ENCODE results near the gene PLCB4.
A peak's percentile ranks its signal among the peaks of the same experiment; 100 is the strongest.

The PLCB4 gene

GRCh38 chr20:9453201-9453600 lies 384.3 kb downstream of the PLCB4 start:
- DNase-seq (ENCODE audit: low spot score), result no peak

GRCh38 chr20:9454791-9455190 lies 385.9 kb downstream of the PLCB4 start:
- no peak for DNase-seq (ENCODE audit: low spot score)

GRCh38 chr20:9457136-9457535 lies 388.2 kb downstream of the PLCB4 start:
- no peak for DNase-seq (ENCODE audit: low spot score)

DNA sequence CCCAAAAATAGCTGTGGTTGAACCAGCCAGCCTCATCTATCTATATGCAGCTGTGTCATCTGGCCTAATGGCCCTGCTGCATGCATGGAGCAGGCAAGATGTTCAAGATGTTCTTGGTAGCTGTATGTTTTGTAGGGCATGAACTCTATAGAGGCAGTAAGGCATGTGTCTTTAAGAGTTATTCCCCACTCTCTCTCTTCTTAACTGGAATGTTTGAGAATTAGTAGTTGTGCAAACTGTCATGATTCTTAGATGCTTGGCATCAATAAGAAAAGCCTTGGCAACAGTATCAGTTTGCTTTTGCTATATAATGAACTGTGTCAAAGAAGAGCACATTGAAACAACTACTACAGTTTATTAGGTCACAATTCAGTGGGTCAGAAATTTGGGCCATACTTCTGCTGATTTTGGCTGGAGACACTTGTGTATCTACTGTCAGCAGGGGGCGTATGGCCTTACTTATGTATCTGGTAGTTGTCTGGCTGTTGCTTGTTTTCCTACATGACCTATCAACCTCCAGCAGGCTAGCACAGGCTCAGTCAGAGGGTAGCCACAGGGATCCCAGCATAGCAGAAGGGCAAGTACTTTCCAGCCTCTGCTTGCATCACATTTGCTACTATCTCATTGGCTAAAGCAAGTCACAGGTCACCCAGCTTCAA lies 389.4 kb downstream of the PLCB4 start:
- no peak for DNase-seq (ENCODE audit: low spot score)

DNA sequence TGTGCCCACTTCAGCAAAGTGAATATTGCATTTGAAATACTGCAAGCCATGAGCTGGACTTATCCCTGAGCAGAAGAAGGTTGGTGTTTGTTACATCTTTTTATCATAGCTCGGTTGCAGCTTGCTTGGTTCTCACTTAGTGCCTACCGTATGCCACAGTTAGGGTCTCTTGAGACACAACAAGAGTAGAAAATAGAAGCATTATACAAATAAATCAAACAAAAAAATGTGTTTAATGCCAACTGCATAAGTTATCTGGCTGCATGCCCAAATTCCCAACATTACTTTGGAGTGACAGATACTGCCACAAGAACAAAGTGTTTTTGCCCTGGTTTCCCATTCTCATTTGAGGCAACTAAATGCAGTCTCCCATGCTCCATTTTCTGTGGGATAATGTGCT lies 391.6 kb downstream of the PLCB4 start:
- DNase-seq (ENCODE audit: low spot score), result no peak

DNA sequence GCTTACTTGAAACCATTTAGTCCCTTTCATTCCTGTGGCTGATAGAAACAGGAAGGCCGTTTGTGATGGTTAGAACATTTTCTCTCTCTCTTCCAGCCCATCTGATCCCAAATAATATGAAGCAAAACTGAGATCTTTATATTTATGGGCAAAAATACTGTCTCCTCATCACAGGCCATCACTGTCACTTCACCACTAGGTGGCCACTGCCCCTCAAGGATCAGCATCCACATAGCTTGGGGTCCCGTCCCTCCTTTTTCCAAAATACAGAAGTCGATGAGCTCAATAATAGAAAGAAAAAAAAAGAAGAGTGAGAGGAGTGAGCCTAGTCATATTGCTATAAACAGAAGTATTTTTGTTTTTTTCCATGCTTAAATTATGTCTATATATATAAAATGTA lies 399.1 kb downstream of the PLCB4 start:
- DNase-seq (ENCODE audit: low spot score), result no peak

GRCh38 chr20:9474835-9475415 lies 406.0 kb downstream of the PLCB4 start:
- no peak for DNase-seq (ENCODE audit: low spot score)

DNA sequence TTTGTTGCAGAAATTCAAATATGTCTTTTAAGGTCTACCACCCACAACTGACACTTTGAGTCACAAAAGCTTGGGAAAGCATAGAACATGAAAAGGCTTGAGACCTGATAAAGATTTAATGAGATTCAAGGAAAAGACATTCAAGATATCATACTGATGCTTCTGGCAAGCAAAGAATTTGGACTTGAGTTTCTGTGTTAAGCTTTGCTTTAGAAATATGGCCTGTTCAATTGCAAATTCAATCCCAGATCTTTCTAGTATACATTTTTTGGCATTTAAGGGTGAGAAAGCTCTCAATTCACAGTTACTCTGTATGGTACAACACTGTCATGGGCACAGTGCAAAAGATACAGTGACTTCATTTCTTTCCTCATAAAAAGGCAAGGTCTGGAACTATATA lies 406.6 kb downstream of the PLCB4 start:
- no peak for DNase-seq (ENCODE audit: low spot score)

DNA sequence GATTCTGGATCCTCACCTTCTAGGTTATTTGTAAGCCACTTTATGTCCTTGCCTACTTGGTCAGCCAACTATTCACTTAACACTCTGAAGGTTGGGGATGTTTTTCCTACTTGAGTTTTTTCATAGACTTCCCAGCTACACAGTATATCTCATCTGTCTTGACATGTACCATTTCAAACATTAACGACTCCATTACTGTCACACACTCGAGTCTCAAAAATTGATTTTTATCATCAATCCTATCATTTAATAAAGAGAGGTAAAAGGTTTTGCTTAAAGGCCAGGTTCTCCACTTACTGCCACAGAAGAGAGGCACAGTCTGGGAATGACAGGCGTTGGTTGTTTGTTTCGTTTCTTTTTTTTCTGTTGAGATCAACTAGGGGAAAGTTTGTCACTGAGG lies 407.3 kb downstream of the PLCB4 start:
- no peak for DNase-seq (ENCODE audit: low spot score)

GRCh38 chr20:9476637-9477036 lies 407.8 kb downstream of the PLCB4 start:
- DNase-seq (ENCODE audit: low spot score), result no peak

DNA sequence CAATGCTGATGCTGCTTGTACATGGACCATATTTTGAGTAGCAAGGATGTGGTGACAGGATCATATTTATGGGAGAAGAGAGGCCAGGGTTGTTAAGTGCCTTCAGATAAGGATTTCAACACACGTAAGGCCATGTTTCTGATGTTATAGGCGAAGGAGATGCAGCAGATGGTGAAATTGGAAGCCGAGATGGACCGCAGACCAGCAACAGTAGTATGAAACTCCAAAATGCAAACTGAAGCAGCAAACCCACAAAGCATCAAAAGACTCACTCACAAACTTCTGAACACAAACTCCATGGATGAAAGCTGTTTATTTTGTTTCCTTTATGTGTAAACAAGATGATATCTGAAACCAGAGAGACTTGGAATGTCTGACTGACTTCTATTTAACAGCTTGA lies 409.9 kb downstream of the PLCB4 start:
- no peak for DNase-seq (ENCODE audit: low spot score)

DNA sequence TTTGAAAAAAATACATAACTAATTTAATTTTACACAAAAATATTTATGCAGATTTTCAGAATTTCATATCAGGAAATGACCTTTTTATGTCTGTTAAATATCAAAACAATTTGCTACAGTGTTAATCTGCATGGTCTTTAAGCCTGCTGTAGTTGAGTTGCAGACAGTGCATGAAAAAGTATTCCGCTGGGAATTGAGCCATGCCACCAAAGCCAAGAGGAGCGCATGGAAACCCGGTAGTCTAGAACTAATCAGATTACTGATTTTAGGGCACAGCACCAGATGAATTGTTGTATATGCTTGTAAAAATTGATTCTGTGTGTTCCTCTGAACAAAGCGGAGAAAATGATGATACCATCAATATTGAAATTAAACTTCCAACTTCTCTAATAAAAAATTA lies 411.2 kb downstream of the PLCB4 start:
- no peak for DNase-seq (ENCODE audit: low spot score)

DNA sequence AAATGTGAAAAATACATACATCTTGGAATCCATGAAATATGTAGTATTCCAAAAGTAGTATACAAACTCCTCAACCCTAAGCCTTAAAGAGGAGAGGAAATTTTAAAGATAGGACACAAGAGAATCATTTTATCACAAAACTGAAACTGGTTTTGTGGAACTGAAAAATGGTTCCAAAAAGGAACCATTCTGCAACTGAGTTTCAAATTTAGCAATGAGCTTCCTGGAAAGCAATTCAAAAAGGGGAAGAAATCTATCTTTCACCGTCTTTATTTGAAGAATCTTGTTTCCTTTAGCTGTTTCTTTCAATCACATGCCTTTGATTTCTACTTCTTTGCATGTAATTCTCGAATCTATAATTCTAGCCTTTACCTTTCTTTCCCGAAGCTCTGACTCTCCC lies 413.3 kb downstream of the PLCB4 start:
- peak; percentile 44 for DNase-seq (ENCODE audit: low spot score)

DNA sequence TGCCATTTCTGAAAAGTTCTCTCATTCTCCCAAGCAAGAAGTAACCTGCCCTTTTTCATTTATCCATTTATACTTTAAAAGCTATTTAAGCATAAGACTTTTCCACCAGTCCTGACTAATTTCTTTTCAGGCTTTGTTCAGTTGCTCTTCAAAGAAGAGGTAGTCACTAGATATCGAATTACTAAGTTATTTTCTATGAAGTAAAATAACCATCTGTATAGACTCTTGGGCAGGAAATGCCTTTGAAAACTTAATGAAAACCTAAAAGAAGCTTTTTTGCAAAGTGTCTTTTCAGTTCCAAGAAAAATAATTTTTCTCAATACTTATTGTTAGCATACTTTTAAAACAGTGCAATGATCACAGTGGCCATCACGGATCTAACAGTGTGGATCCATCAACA lies 414.2 kb downstream of the PLCB4 start:
- no peak for DNase-seq (ENCODE audit: low spot score)

DNA sequence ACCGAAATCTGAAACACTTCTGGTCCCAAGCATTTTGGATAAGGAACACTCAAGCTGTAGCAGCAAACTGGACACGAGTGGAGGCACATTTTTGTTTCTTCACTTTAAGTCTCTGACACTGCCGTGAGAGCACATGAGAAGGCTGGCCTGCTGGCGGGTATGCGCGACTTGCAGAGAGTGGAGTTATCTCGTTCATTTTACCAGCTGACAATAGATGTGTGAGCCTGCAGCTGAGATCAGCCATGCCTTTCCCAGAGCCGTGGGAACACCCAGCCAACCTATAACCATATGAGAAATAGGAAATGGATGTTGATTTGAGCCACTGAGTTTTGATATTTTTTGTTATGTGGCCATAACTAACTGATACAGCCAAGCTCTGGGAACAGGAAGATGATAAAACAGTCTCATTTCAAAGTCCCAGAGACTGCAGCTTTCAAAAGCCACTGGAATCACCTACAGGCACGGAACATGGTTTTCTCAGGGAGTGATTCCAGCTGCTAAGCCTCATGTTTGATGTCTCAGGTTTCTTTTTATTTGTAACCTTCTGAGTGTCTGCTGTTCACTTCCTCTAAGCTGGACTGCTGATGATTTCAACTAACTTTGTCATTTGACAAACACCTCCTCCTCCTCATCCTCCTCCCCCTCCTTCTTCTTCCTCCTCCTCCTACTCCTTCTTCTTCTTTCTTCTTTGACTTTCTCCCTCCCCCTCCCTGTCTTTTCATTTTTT lies 416.9 kb downstream of the PLCB4 start:
- no peak for DNase-seq (ENCODE audit: low spot score)

DNA sequence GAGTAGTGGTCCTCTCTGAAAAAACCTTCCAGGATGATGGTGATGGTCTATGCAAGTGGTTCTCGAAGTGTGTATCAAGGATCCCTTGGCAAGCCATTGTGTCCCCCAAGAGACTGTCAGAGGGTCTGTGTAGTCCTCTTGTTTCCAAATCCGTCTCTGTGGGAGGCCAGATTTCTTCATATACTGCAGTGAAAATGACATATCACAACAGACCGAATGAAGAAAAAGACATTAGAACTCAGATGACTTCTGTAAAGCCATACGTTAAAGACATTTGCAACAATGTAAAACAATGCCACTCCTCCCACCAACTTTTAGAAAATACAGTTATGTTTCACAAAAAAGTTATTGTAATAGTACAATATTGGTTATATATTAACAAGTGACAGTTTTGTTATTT lies 418.3 kb downstream of the PLCB4 start:
- DNase-seq (ENCODE audit: low spot score), result no peak

- DNase-seq (ENCODE audit: low spot score), result peak; percentile 78
These were observed 419.2 kb downstream of the PLCB4 start for GRCh38 chr20:9488063-9488462.

DNA sequence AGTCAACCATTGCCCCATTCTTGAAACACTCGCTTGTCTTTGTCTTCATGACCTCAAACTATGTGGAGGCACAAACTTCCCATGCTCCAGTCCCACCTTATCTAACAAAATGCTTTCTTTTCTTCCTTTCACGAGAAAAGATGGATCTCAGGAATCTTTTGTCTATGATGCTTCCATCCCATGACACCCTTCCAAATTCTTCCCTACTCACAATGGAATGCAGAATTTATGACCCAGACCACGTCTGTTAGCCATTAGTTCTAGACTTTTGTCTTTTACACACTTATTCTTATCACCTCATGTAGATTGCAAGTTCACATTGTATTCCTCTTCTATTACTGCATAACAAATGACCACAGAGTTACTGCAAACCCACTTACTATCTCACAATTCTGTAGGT lies 421.3 kb downstream of the PLCB4 start:
- DNase-seq (ENCODE audit: low spot score), result no peak

DNA sequence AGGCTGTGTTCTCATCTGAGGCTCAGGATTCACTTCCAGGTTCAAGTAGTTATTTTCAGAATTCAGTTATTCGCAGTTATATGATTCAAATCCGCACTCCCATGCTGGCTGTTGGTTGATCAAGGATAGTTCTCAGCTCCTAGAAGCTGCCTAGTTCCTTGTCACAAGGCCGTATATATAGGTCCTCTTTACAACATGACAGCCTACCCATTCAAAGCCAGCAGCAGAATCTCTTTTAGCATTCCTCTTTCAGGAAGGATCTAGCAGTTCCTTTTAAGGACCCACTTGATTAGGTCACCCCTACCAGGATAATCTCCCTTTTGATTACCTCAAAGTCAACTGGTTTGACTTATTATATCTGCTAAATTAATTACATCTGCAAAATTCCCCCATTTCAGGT lies 421.7 kb downstream of the PLCB4 start:
- DNase-seq (ENCODE audit: low spot score), result no peak

DNA sequence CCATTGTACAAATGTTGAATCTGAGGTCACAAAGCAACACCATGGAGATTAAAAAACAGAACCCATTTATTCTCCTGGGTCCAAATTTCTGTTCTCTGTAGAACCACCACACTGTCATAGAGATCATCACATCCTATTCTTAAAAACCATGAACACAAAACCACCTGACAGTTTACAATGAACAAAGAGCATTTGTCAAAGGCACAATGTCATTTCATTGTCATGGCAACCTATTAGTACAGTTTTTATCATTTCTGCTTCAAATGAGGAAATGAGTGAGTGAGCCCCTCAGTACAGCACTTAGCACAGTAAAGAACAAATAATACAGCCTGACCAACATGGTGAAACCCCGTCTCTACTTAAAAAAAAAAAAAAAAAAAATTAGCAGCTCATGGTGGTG lies 422.4 kb downstream of the PLCB4 start:
- no peak for DNase-seq (ENCODE audit: low spot score)

GRCh38 chr20:9492067-9492466 lies 423.2 kb downstream of the PLCB4 start:
- no peak for DNase-seq (ENCODE audit: low spot score)

GRCh38 chr20:9493803-9494202 lies 424.9 kb downstream of the PLCB4 start:
- no peak for DNase-seq (ENCODE audit: low spot score)

DNA sequence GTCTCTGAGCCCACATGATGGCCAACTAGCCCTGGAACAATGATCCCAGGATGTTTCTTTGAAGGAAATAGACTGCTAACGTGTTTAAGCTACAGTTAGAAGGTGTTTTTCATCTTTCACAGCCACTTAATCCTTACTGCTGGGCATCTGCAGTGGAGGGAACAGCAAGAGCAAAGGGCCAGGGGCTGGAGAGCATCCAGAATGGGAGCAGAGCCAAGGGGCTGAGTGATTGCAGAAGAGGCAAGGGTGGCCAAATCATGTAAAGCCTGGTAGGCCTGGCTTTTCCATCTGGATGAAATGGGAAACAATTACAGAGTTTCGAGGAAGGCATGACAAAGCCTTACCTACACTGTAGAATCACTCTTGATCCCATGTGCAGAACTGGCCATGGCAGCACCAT lies 426.8 kb downstream of the PLCB4 start:
- no peak for DNase-seq (ENCODE audit: low spot score)

DNA sequence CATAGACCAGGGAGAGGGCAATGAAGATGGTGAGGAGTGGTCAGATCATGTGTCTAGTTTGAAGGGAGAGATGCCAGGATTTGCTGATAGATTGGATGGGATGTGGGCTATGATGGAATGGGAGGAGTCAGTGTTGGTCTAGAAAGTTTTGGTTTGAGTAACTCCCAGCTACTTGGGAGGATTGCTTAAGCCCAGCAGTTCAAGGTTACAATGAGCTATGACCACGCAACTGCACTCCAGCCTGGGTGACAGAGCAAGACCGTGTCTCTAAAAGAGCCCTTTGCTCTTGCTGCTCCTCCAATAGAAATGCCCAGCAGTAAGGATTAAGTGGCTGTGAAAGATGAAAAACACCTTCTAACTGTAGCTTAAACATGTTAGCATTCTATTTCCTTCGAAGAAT lies 427.3 kb downstream of the PLCB4 start:
- DNase-seq (ENCODE audit: low spot score), result no peak

Measured in globus pallidus (tissue), 1 donor.